Lung (tissue), 12 donors: Measurements from ENCODE around the gene LRIG1. TPM values are rescaled to one million over a fixed set of nuclear protein-coding genes. Genes with fewer than 3 reads are reported as not detected.
A peak's percentile ranks its signal among the peaks of the same experiment; 100 is the strongest.

Experiments used
- ATAC-seq: fragments of 200-7000 bp; cut with Tn5 transposase; one replicate; pipeline ENCODE4 v1.9.1; 2020; ENCODE audit warnings: moderate number of reproducible peaks; ENCODE audit not compliant: insufficient read depth, low FRiP score
- DNase-seq, 3 donors: peaks; one replicate each; pipeline ENCODE4 v3.0.0-alpha.2; 2013 to 2017
- H3K27ac ChIP-seq, 2 donors: one replicate each; pipeline ENCODE4 v1.5.1; 2013; ENCODE audit warnings: mild to moderate bottlenecking in 2 of 2, moderate library complexity in 2 of 2, control low read depth in 1 of 2, inconsistent platforms in 1 of 2, low read depth in 1 of 2, low read length in 1 of 2
- H3K27me3 ChIP-seq, 3 donors: one replicate each; pipeline ENCODE4 v1.5.1; 2013; ENCODE audit warnings: low read length in 2 of 3; ENCODE audit not compliant: control insufficient read depth in 3 of 3, insufficient read depth in 3 of 3
- H3K36me3 ChIP-seq, 4 donors: one replicate each; pipeline ENCODE4 v1.5.1; 2013; ENCODE audit warnings: low read length in 4 of 4, mild to moderate bottlenecking in 1 of 4, moderate library complexity in 1 of 4; ENCODE audit not compliant: control insufficient read depth in 4 of 4, insufficient read depth in 4 of 4
- H3K4me1 ChIP-seq, 5 donors: one replicate each; pipeline ENCODE4 v1.5.1; 2013; ENCODE audit warnings: low read length in 5 of 5, mild to moderate bottlenecking in 2 of 5, moderate library complexity in 1 of 5; ENCODE audit not compliant: control insufficient read depth in 5 of 5, insufficient read depth in 5 of 5
- H3K4me3 ChIP-seq: one replicate; pipeline ENCODE4 v1.5.1; 2013; ENCODE audit warnings: mild to moderate bottlenecking, control low read depth, moderate library complexity
- H3K9ac ChIP-seq, 2 donors: one replicate each; pipeline ENCODE4 v1.5.1; 2013; ENCODE audit warnings: low read length in 2 of 2, control low read depth in 1 of 2; ENCODE audit not compliant: insufficient read depth in 1 of 2
- H3K9me3 ChIP-seq, 4 donors: one replicate each; pipeline ENCODE4 v1.5.1; 2013; ENCODE audit warnings: low read length in 3 of 4, mild to moderate bottlenecking in 1 of 4, moderate library complexity in 1 of 4; ENCODE audit not compliant: control insufficient read depth in 4 of 4, insufficient read depth in 3 of 4
- WGBS, 2 donors: extraction: QIAGEN DNeasy Blood & Tissue Kit; methylation state at CpG; one replicate each; pipeline ENCODE4 v1.1.7; 2013; 5-methylcytosine and 5-hydroxymethylcytosine counted together
- polyA plus RNA-seq, 2 donors: library from polyadenylated mRNA; stranded (reverse); fragments of 200-250 nt; gene quantifications; one replicate each; pipeline ENCODE4 v1.2.1, GENCODE V29; 2013
- total RNA-seq, 2 donors: library from RNA; depleted of rRNA in 1 of 2; stranded (reverse); fragments of >200 nt in 1 of 2; gene quantifications; one replicate each; pipeline ENCODE4 v1.2.1, GENCODE V29; 2014 to 2021
- TF ChIP-seq, protein P1 (sequence below): IDR thresholded peaks from 2 replicates; pipeline ENCODE4 v1.5.1; 2012; ENCODE audit warnings: mild to moderate bottlenecking; ENCODE audit errors: control extremely low read depth, extremely low read depth
- donor health status: control.
- donor health status: control.
- donor health status: Bipolar disorder and iron deficiency.
- donor health status: healthy.
- donor health status: DM: yes; HTN: yes; CAD: no.

The LRIG1 gene
- total and polyA plus RNA-seq, 4 donors, result 21.9 to 97.4 (median 42.2) TPM

DNA sequence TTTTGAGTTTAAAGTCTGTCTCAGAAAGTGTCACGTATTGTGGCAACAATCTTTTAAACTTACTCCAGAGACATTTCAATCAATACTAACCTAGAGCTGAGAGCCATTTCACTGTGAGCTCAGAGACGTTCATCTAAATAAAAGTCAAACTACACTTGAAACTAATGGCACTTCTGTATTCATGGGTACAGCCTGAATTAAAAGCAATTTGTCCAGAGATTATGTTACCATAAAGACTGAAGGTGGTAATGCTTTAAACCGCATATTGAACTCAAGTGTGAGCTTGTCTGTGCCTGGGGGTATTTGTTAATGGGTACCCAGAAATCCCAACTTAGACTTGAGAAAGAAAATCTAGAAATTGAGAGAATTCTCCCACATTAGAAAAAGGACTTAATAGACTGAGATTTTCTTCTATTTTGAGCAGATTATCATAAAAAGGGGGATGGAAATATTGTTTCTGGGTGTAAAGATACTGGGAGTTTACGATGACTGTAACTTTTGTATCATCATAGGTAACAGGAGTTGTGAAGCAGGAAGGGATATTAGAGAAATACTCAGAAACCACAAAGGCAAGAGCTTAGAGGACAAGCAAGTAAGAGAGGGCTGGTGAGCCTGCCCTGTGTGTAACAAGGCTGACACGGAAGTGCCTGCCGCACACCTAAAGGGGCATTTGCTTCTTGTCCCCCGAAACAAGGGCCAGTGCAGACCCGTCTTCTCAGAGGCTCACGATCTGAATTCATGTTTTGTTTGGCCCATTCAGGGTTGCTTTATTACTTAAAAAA, 36.9 kb downstream of the LRIG1 start:
- Histone ChIP-seq H3K4me3 (no peak overlapping the region), H3K9me3 (no peaks in the 10 kb centered on the region), H3K27me3 (no peaks in the 10 kb centered on the region), H3K9ac (no peak overlapping the region), H3K4me1 (peaks cover 0 to 23% (median 4%) of the 10 kb centered on the region in 5 donors), H3K27ac (peak overlapping the region in 1 of 2 donors; percentile 84), H3K36me3 (peaks cover 0 to 6% (median 4%) of the 10 kb centered on the region in 4 donors)
- TF ChIP-seq, protein P1, sequence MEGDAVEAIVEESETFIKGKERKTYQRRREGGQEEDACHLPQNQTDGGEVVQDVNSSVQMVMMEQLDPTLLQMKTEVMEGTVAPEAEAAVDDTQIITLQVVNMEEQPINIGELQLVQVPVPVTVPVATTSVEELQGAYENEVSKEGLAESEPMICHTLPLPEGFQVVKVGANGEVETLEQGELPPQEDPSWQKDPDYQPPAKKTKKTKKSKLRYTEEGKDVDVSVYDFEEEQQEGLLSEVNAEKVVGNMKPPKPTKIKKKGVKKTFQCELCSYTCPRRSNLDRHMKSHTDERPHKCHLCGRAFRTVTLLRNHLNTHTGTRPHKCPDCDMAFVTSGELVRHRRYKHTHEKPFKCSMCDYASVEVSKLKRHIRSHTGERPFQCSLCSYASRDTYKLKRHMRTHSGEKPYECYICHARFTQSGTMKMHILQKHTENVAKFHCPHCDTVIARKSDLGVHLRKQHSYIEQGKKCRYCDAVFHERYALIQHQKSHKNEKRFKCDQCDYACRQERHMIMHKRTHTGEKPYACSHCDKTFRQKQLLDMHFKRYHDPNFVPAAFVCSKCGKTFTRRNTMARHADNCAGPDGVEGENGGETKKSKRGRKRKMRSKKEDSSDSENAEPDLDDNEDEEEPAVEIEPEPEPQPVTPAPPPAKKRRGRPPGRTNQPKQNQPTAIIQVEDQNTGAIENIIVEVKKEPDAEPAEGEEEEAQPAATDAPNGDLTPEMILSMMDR, result no peak
- DNase-seq, result no peak
- peak; percentile 55 for ATAC-seq
- WGBS, 2 donors, result 61 to 64% methylated on average over 9 of the region's 9 CpGs

DNA sequence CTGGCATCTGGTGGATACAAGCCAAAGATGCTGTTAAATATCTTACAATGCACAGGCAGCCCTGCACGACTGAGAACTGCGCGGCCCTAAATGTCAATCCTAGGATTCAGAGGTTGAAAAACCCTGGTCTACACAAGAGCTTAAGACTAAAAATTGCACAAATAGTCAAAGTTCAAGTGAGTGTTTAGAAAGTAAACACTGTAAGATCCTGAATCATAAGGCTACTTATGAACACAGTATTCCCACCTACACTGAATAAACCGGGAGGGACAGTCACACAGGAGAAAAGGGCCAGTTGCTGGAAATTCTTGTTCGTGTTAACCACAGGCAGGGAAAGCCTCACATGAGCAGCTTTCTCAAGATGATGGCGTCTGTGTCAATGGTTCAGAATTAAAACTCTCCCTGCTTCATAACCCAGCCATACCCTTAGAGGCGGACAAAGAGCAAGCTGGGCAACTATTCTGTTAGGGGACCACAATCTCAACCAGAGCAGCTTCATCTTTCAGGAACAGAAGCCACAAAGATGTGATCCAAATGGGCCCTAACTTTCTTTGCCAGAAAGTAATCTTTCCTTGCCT, 37.7 kb downstream of the LRIG1 start:
- peaks cover 0 to 18% (median 4%) of the 10 kb centered on the region in 5 donors for H3K4me1 ChIP-seq
- H3K9me3 ChIP-seq, result no peaks in the 10 kb centered on the region
- no peak overlapping the region for H3K9ac ChIP-seq
- DNase-seq, result no peak
- peaks cover 0 to 6% (median 4%) of the 10 kb centered on the region in 4 donors for H3K36me3 ChIP-seq
- H3K27ac ChIP-seq, result peak overlapping the region in 1 of 2 donors; percentile 32
- 63 to 78% methylated on average over 7 of the region's 7 CpGs for WGBS, 2 donors
- no peaks in the 10 kb centered on the region for H3K27me3 ChIP-seq
- ATAC-seq, result peak; percentile 45
- TF ChIP-seq, protein P1, result no peak
- H3K4me3 ChIP-seq, result no peak overlapping the region

DNA sequence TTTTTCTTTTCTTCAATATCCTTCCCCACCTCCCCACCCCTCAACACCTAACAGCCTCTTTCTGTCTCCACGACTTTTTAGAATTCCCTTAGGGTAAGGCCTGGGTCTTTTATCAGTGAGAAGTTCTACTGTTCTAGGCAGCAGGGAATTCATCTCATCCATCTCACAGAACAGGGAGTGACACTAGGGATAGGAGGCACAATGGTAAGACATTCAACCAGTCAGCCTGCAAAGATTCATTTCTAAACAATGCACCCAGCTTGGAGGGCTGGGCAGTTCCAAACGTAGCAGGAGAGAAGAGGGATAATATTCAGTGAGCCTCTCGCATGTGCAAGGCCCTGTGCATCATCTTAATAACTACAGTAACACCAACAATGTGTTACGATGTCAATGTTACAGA, 43.6 kb downstream of the LRIG1 start:
- H3K4me1 ChIP-seq, result peaks cover 0 to 27% (median 6%) of the 10 kb centered on the region in 5 donors
- H3K9ac ChIP-seq, result no peak overlapping the region
- 81 to 88% methylated on average over 4 of the region's 4 CpGs for WGBS, 2 donors
- no peak for DNase-seq
- H3K9me3 ChIP-seq, result no peaks in the 10 kb centered on the region
- H3K27ac ChIP-seq, result peak overlapping the region in 1 of 2 donors; percentile 67
- ATAC-seq, result no peak
- H3K36me3 ChIP-seq, result peaks cover 0 to 8% (median 4%) of the 10 kb centered on the region in 4 donors
- H3K4me3 ChIP-seq, result no peak overlapping the region
- TF ChIP-seq, protein P1, result no peak
- no peaks in the 10 kb centered on the region for H3K27me3 ChIP-seq
